GM21423 (cell line): ENCODE data around the gene TMPRSS2.
A peak's percentile ranks its signal among the peaks of the same experiment; 100 is the strongest.

ENCODE experiments used
- ATAC-seq: cut with Tn5 transposase; IDR thresholded peaks from one replicate; pipeline ENCODE4 v1.9.1; 2021; ENCODE audit warnings: mild to moderate bottlenecking, moderate library complexity; ENCODE audit not compliant: unreplicated experiment

Gene TMPRSS2

DNA sequence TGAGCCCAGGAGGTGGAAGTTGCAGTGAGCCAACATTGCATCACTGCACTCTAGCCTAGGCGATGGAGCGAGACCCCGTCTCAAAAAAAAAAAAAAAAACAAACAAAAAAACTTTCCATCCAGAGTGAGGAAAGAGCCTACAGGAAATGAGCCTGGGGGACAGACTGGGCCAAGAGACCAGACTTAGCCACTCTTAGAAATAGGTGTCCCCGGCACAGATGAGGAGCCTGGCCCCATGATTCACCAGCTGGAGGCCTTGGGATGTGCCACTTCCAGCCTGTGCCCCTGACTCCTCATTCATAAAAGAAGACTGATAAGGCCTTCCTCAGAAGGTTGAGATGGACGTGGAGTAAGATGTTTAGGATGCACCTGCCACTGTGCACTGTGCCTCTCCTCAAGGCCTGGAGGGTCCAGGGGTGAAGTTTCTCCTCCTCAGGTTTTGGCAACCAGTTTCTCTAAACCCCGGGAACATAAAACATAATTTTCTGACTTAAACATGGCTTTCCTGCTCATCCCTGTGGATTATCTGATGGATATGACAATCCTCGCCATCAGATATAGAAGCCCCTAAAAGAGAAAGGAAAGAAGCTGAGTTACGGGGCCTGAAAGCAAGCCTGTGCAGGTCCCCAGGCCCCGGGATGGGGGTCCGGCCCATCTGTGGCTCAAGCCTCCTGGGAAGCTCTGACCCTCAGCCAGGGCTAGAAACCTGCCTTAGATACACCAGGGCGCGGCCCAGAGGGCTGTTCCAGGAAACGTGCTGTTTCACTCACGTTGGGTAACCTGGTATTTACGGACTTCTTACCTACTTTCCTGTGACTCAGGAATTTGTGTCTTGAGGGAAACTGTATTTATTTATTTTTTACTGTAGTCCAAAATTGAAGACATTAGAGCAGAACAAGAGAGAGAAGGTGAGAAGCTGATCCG is 55.9 kb downstream of the TMPRSS2 start:
- no peak for ATAC-seq

DNA sequence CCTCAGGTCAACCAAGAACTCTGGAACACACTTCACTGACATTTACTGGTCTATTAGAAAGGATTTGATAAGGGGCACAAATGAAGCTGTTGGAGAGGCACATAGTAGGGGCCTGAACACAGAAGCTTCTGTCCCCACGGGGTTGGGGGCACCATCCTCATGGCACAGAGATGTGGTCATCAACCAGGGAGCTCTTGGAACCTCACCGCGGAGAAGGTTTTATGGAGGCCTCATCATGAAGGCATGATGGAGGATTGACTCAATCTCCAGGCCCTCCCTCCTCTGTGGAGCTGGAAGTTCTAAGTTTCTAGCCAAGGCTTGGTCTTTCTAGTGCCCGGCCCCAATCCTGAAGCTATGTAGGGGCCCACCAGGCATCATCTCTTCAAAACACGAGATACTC is 58.3 kb downstream of the TMPRSS2 start:
- no peak for ATAC-seq

DNA sequence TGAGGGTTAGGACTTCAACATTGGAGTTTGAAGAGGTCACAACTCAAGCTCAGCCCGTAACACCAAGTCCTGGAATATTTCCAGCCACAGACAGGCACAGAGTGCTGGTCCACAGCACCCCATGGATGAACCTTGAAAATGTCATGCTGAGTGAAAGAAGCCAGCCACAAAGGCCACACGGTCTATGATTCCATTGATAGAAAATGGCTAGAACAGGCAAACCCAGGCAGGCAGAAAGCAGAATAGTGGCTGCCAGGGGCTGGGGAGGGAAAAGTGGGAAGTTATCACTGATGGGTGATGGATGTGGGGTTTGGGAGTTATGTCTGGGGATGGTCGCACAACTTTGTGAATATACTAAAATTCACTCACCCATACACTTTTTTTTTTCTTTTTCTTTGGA is 60.6 kb downstream of the TMPRSS2 start:
- ATAC-seq = no peak

DNA sequence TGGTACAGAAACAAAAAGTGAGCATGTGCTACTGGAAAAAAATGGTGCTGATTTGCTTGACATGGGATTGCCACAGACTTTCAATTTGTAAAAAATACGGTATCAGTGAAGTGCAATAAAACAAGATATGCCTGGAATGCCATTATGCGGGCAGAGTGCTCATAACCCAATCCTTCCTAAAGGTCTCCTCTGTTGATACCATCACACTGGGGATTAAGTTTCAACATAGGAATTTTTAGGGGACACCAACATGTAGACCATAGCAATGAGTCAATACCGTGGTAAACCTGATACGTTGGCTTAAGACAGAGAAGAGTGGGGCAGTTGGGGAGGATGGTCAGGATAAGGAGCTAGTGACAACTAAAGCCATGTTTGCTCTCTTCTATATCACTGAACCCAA is 61.4 kb downstream of the TMPRSS2 start:
- ATAC-seq = no peak

DNA sequence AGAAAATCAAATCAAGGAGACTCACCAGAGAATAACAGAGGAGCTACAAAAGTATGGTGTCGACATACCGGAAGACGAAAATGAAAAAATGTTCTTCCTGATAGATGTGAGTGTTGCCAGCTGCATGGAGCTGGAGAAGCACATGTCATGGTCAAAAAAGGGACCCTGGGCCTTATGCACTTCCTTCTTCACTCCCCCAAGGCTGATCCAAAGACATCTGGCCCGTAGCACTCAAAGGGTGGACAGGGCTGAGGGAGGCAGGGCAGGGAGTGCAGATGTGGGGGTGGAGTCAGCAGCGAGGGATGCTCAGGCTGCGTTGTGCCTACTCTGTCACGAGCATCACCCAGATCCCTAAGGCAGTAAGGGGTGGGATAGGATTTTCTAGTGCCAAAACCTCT is 62.5 kb downstream of the TMPRSS2 start:
- ATAC-seq = no peak

DNA sequence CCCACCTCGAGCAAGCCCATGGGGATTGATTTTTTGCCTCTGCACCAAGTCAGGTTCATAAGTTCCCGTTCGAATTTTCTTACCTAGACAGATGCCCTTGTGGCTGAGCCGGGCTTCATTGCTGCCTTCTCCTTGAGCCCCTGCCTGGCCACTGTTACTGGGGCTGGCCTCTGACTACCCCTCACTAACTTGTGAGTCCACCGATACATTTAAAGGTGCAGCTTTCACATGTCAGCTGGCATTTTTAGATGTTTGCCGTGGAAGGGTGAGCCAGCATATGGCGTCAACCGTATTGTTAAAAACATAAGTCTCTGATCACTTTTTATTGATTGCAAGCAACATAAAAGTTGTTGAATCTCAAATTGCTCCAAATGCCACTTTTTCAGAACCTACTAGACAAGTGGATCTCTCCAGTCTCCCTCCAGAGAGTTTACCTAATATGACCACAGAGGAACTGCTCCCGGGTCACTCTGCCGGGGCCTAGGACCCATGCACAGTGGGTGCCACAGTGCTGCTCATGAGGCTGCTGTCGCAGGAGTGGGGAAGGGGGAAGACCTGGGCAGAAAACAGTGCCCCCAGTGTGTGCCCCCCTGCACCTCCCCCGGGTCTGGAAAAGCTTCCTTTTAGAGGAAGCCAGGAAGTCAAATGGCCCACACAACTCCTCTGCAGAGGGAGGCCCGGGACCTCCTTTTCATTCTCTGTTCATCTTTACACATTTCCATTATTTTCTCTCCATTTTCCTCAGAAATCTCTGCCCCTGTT is 63.1 kb downstream of the TMPRSS2 start:
- ATAC-seq = no peak

DNA sequence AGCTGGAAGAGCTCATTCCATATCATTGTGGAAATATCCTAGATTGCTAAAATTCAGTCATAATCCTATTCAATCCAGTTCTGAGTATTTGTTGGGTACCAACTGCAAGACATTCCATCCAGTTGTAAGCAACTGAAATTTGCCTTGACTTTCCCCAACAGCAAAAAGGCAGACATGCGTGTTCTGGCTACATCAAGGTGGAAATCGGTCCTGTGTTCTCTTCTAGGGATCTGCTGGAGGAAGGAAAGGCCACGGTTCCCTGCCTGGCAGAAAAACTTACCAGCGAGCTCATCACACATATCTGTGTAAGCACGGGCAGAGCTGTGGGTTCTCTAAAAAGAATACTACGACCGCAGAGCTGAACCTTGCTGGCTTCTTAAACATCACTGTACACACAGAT is 64.4 kb downstream of the TMPRSS2 start:
- no peak for ATAC-seq

DNA sequence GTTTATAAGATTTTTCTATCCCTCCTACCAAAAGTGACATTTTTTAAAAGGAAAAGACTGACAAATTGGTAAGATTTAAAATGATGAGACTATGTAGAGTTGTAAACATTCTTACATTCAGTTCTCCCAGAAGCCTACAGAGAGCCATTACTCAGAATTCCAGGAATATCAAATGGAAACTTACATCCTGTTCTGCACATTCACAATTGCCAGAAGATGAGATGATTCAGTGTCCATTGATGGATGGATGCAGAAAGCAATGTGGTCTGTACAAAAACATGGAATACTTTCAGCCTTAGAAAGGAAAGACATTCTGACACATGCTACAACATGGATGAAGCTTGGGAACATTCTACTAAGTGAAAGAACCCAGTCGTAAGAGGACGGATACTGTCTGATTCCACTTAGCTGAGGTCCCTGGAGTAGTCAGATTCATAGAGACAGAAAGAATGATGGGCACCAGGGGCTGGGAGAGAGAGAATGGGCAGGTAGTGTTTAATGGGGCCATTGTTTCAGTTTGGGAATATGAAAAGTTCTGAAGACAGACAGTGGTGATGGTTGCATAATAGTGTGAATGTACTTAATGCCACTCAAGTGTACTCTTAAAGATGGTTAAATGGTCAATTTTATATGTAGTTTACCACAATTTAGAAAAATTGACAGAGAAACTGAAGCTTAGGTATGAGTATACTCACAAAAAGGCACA is 65.3 kb downstream of the TMPRSS2 start:
- no peak for ATAC-seq

DNA sequence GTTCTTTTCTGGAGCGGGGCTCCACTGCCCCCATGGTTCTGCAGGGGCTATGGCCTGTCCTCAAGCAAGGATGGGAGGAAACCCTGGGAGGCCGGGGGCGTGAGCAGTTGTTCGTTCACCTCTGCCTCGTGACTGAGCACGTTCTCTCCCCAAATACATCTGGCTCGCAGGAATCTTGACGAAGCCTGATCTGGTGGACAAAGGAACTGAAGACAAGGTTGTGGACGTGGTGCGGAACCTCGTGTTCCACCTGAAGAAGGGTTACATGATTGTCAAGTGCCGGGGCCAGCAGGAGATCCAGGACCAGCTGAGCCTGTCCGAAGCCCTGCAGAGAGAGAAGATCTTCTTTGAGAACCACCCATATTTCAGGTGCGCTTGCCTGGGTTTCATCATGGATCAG is 66.4 kb downstream of the TMPRSS2 start:
- no peak for ATAC-seq

DNA sequence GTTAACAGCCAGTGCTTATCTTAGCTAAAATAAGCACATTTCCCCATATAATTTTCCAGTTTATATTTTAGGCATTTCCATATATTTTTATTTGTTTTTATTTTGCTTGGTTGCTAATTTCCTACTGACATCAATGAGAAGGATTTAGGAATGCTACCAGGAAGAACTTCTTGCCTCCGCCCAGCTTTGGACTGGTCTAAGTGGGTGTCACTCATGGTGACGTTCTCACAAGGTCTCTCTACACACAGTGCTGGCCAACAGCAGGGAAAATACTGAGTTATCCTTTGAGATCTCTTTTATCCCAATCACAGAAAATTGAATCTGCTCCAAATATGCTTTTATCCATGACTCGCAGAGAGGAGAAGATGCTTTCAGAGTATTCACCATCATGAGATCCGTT is 68.7 kb downstream of the TMPRSS2 start:
- ATAC-seq = no peak

DNA sequence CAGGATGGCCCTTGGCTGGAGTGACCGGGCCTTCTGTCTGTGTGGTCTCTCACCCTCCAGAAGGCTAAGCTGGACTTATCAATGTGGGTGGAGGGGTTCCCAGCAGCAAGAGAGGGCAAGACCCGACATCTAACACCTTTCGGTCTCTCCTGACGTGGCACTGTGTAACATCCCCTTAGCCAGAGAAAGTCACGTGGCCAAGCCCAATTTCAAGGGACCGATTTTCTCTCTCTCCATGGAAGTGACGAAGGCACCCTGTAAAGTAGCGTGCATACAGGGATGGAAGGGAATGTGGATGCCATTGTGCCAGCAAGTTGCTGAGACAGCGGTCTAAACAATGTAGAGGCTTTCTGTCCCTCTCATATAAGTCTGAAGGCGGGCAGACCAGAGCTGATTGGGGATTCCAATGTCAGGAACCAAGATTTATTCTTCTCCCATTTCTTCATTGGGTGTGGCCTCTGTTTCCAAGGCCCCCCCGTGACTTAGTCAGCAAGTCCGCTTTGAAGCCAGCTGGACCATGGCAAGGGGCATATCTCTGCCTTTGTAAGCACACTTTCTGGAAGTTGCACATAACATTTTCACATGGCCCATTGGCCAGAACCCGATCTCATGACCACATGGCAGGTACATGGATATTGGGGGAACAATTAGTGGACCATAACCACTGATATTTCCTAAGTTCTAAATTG is 69.4 kb downstream of the TMPRSS2 start:
- ATAC-seq = no peak

DNA sequence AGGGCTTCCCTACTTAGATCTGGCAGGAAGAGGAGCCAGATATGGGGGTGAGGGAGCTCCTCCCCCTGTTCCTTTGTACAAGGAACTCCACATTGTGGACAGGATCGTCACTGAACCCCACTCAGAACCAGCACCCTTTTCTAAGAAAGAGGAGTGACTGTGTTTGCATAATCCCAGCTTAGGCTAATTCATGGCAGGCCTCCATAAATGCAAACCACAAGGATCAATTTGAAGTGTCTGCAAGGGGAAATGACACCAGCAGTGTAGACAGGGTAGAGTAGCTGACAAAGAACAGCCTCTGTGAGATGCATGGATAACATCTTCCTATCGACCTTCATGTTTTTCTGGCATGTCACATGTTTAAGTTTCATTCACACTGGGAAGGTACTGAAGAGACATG is 70.2 kb downstream of the TMPRSS2 start:
- ATAC-seq = no peak

DNA sequence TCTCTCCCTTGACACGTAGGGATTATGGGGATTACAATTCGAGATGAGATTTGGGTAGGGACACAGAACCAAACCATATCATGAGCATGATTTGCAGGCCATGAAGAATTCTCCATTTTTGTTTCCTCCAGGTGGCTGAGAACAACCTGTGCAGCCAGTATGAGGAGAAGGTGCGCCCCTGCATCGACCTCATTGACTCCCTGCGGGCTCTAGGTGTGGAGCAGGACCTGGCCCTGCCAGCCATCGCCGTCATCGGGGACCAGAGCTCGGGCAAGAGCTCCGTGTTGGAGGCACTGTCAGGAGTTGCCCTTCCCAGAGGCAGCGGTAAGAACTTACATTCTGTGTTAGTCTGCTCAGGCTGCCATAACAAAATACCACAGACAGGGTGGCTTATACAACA is 72.3 kb downstream of the TMPRSS2 start:
- ATAC-seq = no peak

DNA sequence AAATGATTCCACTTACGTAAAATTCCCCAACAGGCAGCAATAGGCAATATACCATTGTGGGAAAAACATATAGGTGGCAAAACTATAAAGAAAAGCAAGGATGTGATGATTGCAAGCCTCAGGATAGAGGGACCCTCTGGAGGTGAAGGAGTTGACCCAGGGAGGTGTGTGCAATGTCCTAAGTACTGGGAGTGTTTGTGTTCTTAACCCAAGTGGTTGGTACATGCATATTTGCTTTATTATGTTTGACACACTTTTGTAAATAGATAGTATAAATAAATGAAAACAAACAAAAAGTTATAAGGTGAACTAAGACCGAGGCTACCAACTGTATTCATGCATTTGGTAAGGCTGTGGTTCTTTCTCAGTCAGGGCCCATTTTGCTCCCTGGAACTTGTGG is 74.4 kb downstream of the TMPRSS2 start:
- no peak for ATAC-seq

DNA sequence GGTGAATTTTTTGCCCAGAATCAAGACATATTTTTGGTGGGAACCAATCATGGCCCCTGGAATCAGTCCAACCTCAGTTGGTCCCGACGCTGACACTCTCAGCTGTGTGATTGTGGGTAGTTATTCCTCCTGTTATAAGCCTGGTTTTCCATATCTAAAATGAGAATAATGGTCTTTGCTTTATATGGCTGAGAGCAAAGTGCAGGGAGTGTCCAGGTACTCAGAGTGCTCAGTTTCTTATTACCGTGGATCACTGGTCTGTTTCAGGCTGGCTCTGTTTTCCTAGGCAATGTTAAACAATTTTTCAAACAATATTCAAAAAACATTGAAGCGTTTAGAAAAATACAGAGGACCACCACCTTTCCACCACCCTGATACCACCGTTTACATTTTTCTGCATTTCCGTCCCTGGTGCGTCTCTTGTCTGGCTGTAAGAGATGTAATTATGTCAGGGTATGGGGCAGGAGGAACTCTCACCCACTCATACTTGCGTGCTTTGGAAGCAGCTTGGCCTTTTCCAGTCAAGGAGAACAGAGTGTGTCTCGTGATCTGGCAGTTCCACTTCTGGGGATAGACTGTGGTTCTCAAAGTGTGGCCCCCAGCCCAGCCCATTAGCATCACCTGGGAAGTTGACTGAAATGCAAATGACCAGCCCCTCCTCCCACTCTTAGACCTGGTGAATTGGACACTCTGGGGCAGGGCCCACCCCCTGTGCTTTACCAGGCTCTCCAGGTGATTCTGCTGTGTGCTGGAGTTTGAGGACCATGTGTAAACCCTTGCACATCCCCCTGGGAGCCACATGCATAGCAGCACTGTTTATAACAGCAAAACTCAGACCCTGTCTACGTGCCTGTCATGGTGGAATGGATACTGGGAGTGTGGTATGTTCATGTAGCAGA is 75.1 kb downstream of the TMPRSS2 start:
- no peak for ATAC-seq

DNA sequence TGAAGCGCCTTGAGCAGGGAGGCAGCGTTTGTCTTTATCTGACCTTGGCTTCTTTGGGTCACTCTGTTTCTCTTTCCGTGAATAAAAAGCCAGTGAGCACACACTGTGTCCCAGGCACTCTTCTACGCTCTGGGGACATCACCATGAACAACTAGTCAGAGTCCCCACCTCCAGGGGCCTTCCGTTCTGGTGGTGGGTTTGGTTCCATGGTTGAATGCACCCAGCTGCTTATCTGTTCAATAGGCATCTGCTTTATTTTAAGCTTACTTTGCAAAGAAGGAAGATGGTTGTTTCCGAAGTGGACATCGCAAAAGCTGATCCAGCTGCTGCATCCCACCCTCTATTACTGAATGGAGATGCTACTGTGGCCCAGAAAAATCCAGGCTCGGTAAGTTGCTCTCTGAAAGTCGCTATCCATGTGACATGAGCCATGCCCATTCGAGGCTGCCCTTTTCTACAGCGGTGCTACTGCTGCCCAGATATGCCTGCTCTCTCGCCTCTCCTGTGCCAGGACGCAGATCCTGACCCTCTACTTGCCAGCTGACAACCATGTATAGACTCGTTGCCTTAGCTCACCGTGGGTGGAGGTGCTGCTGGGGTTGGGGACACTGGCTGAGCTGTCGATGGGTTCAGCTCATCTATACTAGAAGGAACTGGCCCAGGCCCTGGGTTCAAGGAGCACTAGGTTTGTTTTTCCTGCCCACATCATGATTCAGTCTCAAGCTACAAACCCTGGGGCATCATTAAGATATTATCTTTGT is 76.0 kb downstream of the TMPRSS2 start:
- peak; percentile 90 for ATAC-seq

DNA sequence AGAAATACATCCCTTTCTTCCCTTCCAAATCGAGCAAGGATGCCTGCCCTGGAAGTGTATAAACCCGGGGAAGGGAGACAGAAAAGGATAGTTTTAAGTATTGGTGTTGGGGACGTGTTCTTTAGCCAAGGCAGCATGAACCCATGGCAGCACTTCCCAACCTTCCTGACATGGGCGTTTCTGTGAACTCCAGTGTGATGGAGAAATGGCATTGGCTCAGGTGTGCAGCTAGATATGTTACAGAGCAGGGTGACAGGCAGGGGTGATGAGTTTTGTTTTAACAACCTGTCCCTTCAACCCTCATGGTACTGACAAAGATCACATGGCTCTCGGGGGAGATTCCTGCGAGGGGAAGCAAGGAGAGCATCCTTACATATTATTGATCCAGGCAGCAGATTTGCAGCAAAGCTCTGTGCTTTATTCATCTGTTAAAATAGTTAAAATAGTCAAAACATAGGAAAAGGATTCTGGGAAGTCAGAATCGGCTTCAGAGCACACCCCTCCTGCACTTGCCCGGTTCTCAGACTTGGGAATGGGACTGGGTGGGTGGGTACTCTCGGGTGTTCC is 78.0 kb downstream of the TMPRSS2 start:
- no peak for ATAC-seq

DNA sequence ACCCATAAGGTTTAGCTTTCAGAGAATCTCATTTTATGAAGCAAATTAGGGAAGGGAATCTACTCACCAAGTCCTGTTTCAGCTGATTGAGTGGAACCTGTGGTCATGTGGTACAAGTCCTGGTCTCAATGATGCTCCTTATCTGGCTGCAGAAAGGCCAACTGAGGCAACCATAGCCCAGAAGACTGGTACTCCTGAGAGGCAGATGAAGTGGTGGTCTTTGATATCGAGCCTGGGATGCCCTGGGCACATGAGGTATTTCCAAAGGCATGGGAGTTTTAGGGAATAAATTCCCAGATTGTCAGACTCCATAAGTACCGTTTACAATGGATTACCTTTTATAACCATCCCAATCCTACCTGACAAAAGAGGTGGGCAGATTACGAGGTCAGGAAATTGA is 78.7 kb downstream of the TMPRSS2 start:
- no peak for ATAC-seq

DNA sequence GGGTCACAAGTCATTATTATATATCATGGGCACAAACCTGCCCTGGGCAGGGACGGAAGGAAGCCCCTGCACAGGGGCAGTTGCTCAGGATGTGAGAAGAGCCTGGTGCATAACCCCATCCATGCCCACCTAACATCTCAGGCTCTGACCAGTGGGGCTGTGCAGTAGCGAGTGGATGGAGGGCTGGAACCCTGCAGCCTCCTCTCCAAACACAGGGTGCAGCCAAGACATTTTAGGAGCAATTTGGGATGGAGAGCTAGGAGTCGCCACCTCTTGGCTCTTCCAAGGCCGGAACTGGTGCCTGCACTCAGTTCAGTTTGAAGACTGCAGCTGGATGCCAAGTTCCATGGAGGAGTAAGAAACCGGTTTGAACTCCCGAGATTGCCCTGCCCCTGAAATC is 79.1 kb downstream of the TMPRSS2 start:
- ATAC-seq = no peak
